Endothelial cell of umbilical vein (primary cell): ENCODE measurements around the gene FBXL4.

Source experiments
- CTCF ChIP-seq, 2 donors: IDR thresholded peaks; 1 replicate in 1 of 2; 2 replicates in 1 of 2; pipeline ENCODE4 v1.5.1; 2011; ENCODE audit warnings: low read length in 2 of 2, mild to moderate bottlenecking in 2 of 2, moderate library complexity in 2 of 2, control low read depth in 1 of 2, inconsistent platforms in 1 of 2, low read depth in 1 of 2; ENCODE audit not compliant: insufficient read depth in 1 of 2; ENCODE audit errors: extremely low read depth in 1 of 2
- POLR2A ChIP-seq: IDR thresholded peaks from 2 replicates; pipeline ENCODE4 v1.6.1; 2012; ENCODE audit warnings: low read depth, mild to moderate bottlenecking, control low read depth, low read length

- no peak for TF ChIP-seq CTCF (IDR thresholded peaks at IDR 0.05; ENCODE audit: extremely low read depth in 1 of 2, insufficient read depth in 1 of 2, low read depth in 1 of 2, low read length in 2 of 2)
- TF ChIP-seq POLR2A = no peak
Observed at GRCh38 chr6:98848539-98849242, 99.1 kb downstream of the FBXL4 start.
